ENCODE data around the gene ABCG8.
"Not testable (repeated sequence)": the region's sequence is repeated elsewhere in the genome, so short reads cannot be mapped to it uniquely, and the experiment has no call there.

GRCh38 chr2:43911136-43911790, 72.5 kb downstream of the ABCG8 start:
- not testable (repeated sequence) for TF ChIP-seq CTCF, POLR2AphosphoS5, POLR2A (IDR thresholded peaks at IDR 0.05)

All from stomach (tissue), 4 donors.